Neural crest cell (in vitro differentiated cells): Measurements from ENCODE around the gene MECR. TPM values are rescaled to one million over a fixed set of nuclear protein-coding genes. Genes with fewer than 3 reads are reported as not detected.

Source experiments
- DNase-seq: peaks from one replicate; pipeline ENCODE4 v3.0.0; 2021; ENCODE audit warnings: low read depth, mixed read lengths, low spot score
- H3K27ac Mint-ChIP-seq: one replicate; pipeline ENCODE4 v1.8.0; 2021; ENCODE audit warnings: mild to moderate bottlenecking, mixed read lengths; ENCODE audit not compliant: unreplicated experiment
- H3K27me3 Mint-ChIP-seq: 2 replicates; pipeline ENCODE4 v1.8.0; 2021; ENCODE audit warnings: low read depth, mild to moderate bottlenecking, mixed read lengths
- H3K36me3 Mint-ChIP-seq: 2 replicates; pipeline ENCODE4 v1.8.0; 2021; ENCODE audit warnings: low read depth, mild to moderate bottlenecking, mixed read lengths
- H3K4me1 Mint-ChIP-seq: 2 replicates; pipeline ENCODE4 v1.8.0; 2021; ENCODE audit warnings: mixed read lengths
- H3K4me3 Mint-ChIP-seq: one replicate; pipeline ENCODE4 v1.8.0; 2021; ENCODE audit warnings: mild to moderate bottlenecking, mixed read lengths
- H3K9me3 Mint-ChIP-seq: 2 replicates; pipeline ENCODE4 v1.8.0; 2021; ENCODE audit warnings: mixed read lengths
- CTCF ChIP-seq: fragments of 200-600 bp; sonication (generic); conservative IDR thresholded peaks from 2 replicates; pipeline ENCODE4 v1.5.0; 2021; ENCODE audit warnings: antibody characterized with exemption, mild to moderate bottlenecking
- total RNA-seq: library from RNA; stranded (reverse); gene quantifications from 2 replicates; pipeline ENCODE4 v1.2.1, GENCODE V29; 2021

The MECR gene
- total RNA-seq, 1 donor from 2014 or later: 24.6 TPM

GRCh38 chr1:29162476-29163138 lies 68.1 kb downstream of the MECR start:
- no peak for TF ChIP-seq CTCF
- Mint-ChIP-seq H3K4me1 (peaks cover 32% of the 10 kb centered on the region), H3K9me3 (no peaks in the 10 kb centered on the region), H3K36me3 (peaks cover 17% of the 10 kb centered on the region), H3K27me3 (no peaks in the 10 kb centered on the region), H3K4me3 (no peak overlapping the region), H3K27ac (no peak overlapping the region)
- DNase-seq: no peak

DNA sequence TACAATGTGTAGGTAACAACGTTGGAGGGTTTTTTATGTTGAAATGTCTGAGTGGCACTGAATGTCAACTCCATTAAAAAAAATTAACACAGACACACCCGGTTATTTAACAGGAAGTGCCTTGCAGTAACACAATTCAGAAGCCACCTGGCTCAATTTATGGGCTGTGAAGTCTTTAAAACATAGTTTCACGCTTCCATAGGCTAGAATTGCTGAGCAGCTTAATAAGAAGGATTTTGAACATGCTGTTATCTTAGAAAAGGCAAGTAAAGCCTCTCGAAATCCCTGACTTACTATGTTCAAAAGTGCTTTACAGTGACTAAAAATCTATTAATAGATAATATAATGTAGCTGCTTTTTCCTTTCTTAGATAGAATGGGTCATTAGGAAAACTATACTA lies 68.7 kb downstream of the MECR start:
- peaks cover 20% of the 10 kb centered on the region for H3K36me3 Mint-ChIP-seq
- no peak overlapping the region for H3K27ac Mint-ChIP-seq
- H3K4me3 Mint-ChIP-seq: no peak overlapping the region
- no peak for TF ChIP-seq CTCF
- H3K9me3 Mint-ChIP-seq: no peaks in the 10 kb centered on the region
- peaks cover 36% of the 10 kb centered on the region for H3K4me1 Mint-ChIP-seq
- no peaks in the 10 kb centered on the region for H3K27me3 Mint-ChIP-seq
- no peak for DNase-seq

GRCh38 chr1:29159773-29160172 lies 71.0 kb downstream of the MECR start:
- TF ChIP-seq CTCF: no peak
- Mint-ChIP-seq H3K9me3 (no peaks in the 10 kb centered on the region), H3K4me1 (peaks cover 33% of the 10 kb centered on the region), H3K27me3 (no peaks in the 10 kb centered on the region), H3K4me3 (no peak overlapping the region), H3K36me3 (peaks cover 23% of the 10 kb centered on the region), H3K27ac (no peak overlapping the region)
- DNase-seq: no peak

DNA sequence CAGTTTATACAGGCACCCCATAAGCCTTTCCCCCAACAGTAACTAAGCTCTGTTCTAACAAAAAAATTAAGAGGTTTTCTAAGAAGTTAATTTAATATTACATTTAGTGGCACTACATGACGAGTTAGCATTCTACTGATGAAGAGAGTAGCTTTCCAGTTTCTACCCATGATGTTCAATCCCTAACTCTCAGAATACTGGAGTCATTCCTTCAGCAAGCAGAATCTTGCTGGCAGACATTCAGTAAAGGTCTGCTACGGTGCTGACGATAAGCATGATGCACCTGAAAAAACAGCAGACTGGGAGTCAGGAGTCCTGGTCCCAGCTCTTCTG lies 73.5 kb downstream of the MECR start:
- no peak for TF ChIP-seq CTCF
- Mint-ChIP-seq H3K36me3 (peaks cover 25% of the 10 kb centered on the region), H3K27me3 (no peaks in the 10 kb centered on the region), H3K4me1 (peaks cover 16% of the 10 kb centered on the region), H3K4me3 (no peak overlapping the region), H3K27ac (no peak overlapping the region), H3K9me3 (no peaks in the 10 kb centered on the region)
- no peak for DNase-seq

GRCh38 chr1:29156543-29157268 lies 74.0 kb downstream of the MECR start:
- DNase-seq: no peak
- no peaks in the 10 kb centered on the region for H3K27me3 Mint-ChIP-seq
- H3K4me3 Mint-ChIP-seq: no peak overlapping the region
- no peaks in the 10 kb centered on the region for H3K9me3 Mint-ChIP-seq
- TF ChIP-seq CTCF: no peak
- peak overlapping the region; percentile 5 for H3K27ac Mint-ChIP-seq
- H3K4me1 Mint-ChIP-seq: peaks cover 16% of the 10 kb centered on the region
- H3K36me3 Mint-ChIP-seq: peaks cover 25% of the 10 kb centered on the region
